Sigmoid colon (tissue), 7 donors: ENCODE measurements around the gene SLC6A5. TPM values are rescaled to one million over a fixed set of nuclear protein-coding genes. Genes with fewer than 3 reads are reported as not detected.

Experiments used
- DNase-seq: peaks from one replicate; pipeline ENCODE4 v3.0.0-alpha.2; 2019
- H3K27ac ChIP-seq, 4 donors: fragments of 200-600 bp; sonication (generic); one replicate each; pipeline ENCODE4 v1.5.1; 2016 to 2019; ENCODE audit warnings: mild to moderate bottlenecking in 1 of 4
- H3K27me3 ChIP-seq, 3 donors: fragments of 200-600 bp; sonication (generic); one replicate each; pipeline ENCODE4 v1.5.1; 2019; ENCODE audit warnings: mild to moderate bottlenecking in 1 of 3
- H3K36me3 ChIP-seq, 4 donors: fragments of 200-600 bp; sonication (generic); one replicate each; pipeline ENCODE4 v1.5.1; 2016 to 2019
- H3K4me1 ChIP-seq, 4 donors: fragments of 200-600 bp; sonication (generic); one replicate each; pipeline ENCODE4 v1.5.1; 2017 to 2019
- H3K4me3 ChIP-seq, 4 donors: fragments of 200-600 bp; sonication (generic); one replicate each; pipeline ENCODE4 v1.5.1; 2017 to 2019; ENCODE audit warnings: mild to moderate bottlenecking in 2 of 4, moderate library complexity in 1 of 4
- H3K9me3 ChIP-seq, 4 donors: fragments of 200-600 bp in 3 of 4; sonication (generic) in 3 of 4; one replicate each; pipeline versions ENCODE4 v1.5.1 to v1.6.1; 2013 to 2019
- EP300 ChIP-seq, 4 donors: sonication (generic); formaldehyde crosslinking; IDR thresholded peaks; one replicate each; pipeline ENCODE4 v1.6.1; 2017; ENCODE audit warnings: antibody characterized with exemption in 4 of 4
- POLR2A ChIP-seq, 2 donors: fragments of 450-650 bp; IDR thresholded peaks; one replicate each; pipeline ENCODE4 v1.6.1; 2016; ENCODE audit warnings: antibody characterized with exemption in 2 of 2, mild to moderate bottlenecking in 2 of 2, moderate library complexity in 2 of 2
- POLR2AphosphoS5 ChIP-seq, 4 donors: sonication (generic); formaldehyde crosslinking; IDR thresholded peaks; one replicate each; pipeline ENCODE4 v1.6.1; 2017; ENCODE audit warnings: antibody characterized with exemption in 4 of 4
- WGBS, 2 donors: extraction: QIAGEN DNeasy Blood & Tissue Kit; methylation state at CpG; one replicate each; pipeline ENCODE4 v1.1.7; 2013; 5-methylcytosine and 5-hydroxymethylcytosine counted together
- intact Hi-C: fragments of 100-400 bp; cut with DNase I; formaldehyde crosslinking; loops from one replicate; pipeline ENCODE4 v1.15.1; 2023
- polyA plus RNA-seq, 3 donors: library from polyadenylated mRNA; stranded (reverse); fragments of 200-250 nt; gene quantifications; one replicate each; pipeline ENCODE4 v1.2.3, GENCODE V29; 2013
- total RNA-seq, 4 donors: library from RNA; depleted of rRNA; stranded (reverse); fragments of >200 nt; gene quantifications; one replicate each; pipeline ENCODE4 v1.1.0, GENCODE V29; 2016
- TF ChIP-seq, protein P1 (sequence below), 4 experiments: fragments of 450-650 bp in 3 of 4; fragments of 200-600 bp in 1 of 4; IDR thresholded peaks; one replicate each; pipeline ENCODE4 v1.5.1; 2016 to 2019; ENCODE audit warnings: antibody characterized with exemption in 4 of 4, mild to moderate bottlenecking in 3 of 4, moderate library complexity in 2 of 4
- donor health status: healthy with polysubstance abuse.
- donor health status: Bipolar disorder and iron deficiency.
- donor health status: healthy.

SLC6A5 gene
- total and polyA plus RNA-seq, 7 donors = under 0.01 TPM; not detected in 6

- Histone ChIP-seq H3K9me3 (no peaks in the 10 kb centered on the region), H3K4me3 (no peak overlapping the region), H3K4me1 (peaks cover 0 to 16% (median 13%) of the 10 kb centered on the region in 4 donors), H3K36me3 (no peaks in the 10 kb centered on the region), H3K27ac (no peak overlapping the region), H3K27me3 (peaks cover 15 to 63% (median 38%) of the 10 kb centered on the region in 3 donors)
- TF ChIP-seq POLR2A (IDR thresholded peaks at IDR 0.05) (no peak), POLR2AphosphoS5 (IDR thresholded peaks at IDR 0.05) (no peak), EP300 (IDR thresholded peaks at IDR 0.05) (no peak)
- TF ChIP-seq, protein P1, sequence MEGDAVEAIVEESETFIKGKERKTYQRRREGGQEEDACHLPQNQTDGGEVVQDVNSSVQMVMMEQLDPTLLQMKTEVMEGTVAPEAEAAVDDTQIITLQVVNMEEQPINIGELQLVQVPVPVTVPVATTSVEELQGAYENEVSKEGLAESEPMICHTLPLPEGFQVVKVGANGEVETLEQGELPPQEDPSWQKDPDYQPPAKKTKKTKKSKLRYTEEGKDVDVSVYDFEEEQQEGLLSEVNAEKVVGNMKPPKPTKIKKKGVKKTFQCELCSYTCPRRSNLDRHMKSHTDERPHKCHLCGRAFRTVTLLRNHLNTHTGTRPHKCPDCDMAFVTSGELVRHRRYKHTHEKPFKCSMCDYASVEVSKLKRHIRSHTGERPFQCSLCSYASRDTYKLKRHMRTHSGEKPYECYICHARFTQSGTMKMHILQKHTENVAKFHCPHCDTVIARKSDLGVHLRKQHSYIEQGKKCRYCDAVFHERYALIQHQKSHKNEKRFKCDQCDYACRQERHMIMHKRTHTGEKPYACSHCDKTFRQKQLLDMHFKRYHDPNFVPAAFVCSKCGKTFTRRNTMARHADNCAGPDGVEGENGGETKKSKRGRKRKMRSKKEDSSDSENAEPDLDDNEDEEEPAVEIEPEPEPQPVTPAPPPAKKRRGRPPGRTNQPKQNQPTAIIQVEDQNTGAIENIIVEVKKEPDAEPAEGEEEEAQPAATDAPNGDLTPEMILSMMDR (IDR thresholded peaks at IDR 0.05) = no peak
- no peak for DNase-seq
- WGBS, 2 donors = 10% methylated on average over 10 of the region's 10 CpGs
- intact Hi-C loops = no loop called here
These were observed 68.9 kb downstream of the SLC6A5 start for GRCh38 chr11:20668131-20668809.

DNA sequence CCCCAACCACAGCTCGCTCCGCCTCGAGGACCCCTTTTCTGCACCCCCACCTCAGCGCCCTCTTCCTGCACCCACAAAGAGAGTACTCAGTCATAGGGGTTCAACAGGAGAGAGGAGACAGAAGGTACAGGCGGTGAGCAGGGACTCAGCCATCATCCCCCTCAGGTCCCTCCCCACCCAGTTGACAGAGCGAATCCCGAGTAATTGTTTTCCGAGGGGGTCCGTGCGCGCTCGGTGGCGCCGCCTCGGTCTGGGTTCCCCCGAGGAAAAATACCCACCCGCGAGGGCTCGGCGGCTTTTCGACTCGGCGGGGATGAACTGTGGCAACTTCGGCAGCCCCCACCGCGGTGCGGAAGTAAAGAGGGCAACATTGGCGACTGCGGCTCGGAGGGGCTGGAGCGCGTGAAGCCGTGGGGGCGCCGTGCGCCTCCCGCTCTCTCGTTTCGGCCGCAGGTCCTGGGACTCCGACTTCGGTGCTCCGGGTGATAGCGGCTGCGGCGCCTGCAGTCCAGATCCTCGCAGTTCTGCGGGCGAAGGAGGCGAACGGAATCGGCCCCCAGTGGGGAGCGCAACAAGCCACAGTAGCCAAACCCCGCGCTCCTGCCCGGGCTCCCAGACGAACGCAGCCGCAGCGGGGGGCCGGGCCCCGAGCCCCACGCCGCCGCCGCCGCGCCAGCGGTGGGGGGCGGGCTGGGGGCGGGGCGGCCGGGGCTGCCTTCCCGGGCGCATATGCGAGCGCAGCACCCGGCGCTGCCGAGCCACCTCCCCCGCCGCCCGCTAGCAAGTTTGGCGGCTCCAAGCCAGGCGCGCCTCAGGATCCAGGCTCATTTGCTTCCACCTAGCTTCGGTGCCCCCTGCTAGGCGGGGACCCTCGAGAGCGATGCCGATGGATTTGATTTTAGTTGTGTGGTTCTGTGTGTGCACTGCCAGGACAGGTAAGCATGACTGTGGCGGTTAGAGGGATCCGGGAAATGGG lies 69.7 kb downstream of the SLC6A5 start, which contains the start of gene NELL1:
NELL1 (plus strand) TSS at position 743 of the 976 bp plus-strand sequence.
- DNase-seq = no peak
- WGBS, 2 donors = 1 to 7% methylated on average over 93 of the region's 93 CpGs
- H3K27ac ChIP-seq = no peak within 1 kb of the TSS
- no peaks in the 10 kb centered on the region for H3K36me3 ChIP-seq
- H3K9me3 ChIP-seq = no peaks in the 10 kb centered on the region
- TF ChIP-seq POLR2A (IDR thresholded peaks at IDR 0.05) (no peak), POLR2AphosphoS5 (IDR thresholded peaks at IDR 0.05) (no peak), EP300 (IDR thresholded peaks at IDR 0.05) (no peak)
- TF ChIP-seq, protein P1 (IDR thresholded peaks at IDR 0.05) = no peak
- H3K27me3 ChIP-seq = peaks cover 15 to 71% (median 42%) of the 10 kb centered on the region in 3 donors
- peaks cover 0 to 16% (median 13%) of the 10 kb centered on the region in 4 donors for H3K4me1 ChIP-seq
- H3K4me3 ChIP-seq = peak within 1 kb of the TSS in 3 of 4 donors; percentile 7 to 21 (median 12)
- intact Hi-C loops = no loop called here

DNA sequence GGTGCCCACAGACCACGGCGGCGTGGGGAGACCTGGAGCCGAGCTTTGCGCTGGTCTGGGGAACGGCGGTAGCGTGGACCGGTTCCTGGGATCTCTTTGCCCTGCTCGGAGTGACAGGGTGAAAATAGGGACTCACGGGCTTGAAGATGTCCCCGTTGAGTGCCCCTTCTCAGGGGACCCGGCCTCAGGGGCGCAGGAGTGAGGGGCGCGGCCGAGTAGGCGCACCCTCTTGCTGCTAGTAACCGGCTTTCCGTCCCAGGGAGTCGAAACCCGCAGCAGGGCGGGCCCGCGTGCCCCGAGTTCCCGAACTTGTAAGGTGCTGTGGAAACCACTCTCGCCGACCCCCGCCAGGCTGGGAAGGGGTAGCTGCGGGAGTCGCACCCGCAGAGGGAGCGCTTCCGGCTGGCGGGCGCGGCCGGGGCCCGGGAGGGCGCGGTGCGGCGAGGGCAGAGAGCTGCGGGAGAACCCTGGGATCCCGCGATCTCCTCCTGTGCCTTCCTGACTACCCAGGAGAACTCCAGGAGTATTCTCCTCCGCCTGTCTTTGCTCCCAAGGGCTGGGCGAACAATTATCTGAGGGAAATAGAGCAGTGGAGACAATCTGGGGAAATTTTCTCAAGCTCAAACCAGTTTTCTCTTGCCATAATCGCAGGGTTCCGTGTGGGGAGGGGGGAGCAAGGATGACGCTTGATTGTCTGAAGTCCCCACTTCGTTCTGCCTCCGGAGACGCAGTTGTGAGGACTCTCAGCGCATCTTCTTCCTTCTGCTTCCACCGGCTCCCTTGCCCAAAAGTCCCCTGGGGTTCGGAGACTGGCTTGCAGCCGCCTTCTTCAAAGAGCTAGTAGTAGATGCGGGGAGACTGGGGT lies 70.6 kb downstream of the SLC6A5 start:
- H3K27me3 ChIP-seq = peaks cover 15 to 76% (median 42%) of the 10 kb centered on the region in 3 donors
- 1 to 4% methylated on average over 60 of the region's 60 CpGs for WGBS, 2 donors
- peak overlapping the region in 2 of 4 donors; percentile 12 to 21 for H3K4me3 ChIP-seq
- intact Hi-C loops = no loop called here
- DNase-seq = no peak
- no peak overlapping the region for H3K27ac ChIP-seq
- no peaks in the 10 kb centered on the region for H3K36me3 ChIP-seq
- no peak for TF ChIP-seq POLR2A (IDR thresholded peaks at IDR 0.05)
- TF ChIP-seq, protein P1 (IDR thresholded peaks at IDR 0.05) = no peak
- no peak for TF ChIP-seq EP300 (IDR thresholded peaks at IDR 0.05)
- TF ChIP-seq POLR2AphosphoS5 (IDR thresholded peaks at IDR 0.05) = no peak
- no peaks in the 10 kb centered on the region for H3K9me3 ChIP-seq
- peaks cover 0 to 16% (median 13%) of the 10 kb centered on the region in 4 donors for H3K4me1 ChIP-seq

DNA sequence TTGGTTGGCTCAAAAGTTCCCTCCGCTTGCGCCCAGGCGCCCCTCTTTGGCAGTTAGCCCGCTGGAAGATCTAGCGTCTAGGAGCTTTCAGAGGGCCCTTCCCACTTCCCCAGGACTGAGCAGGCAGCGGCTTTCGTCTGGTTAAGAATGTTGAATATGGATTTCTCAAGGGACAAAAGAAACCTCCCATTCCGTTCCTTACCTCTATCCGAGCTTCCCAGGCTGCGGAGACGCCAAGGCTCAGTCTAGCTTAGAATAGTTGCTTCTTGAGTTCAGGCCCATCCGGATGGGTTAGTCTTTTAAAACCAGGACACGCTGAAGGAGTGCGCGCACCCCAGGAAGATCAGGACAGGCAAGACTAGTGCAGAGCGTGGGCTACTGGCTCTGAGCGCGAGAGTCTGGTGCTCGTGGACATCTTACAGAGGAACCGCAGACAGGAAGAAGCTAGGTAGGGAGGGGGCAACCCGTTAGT lies 71.6 kb downstream of the SLC6A5 start:
- no peak for DNase-seq
- H3K9me3 ChIP-seq = no peaks in the 10 kb centered on the region
- 9 to 17% methylated on average over 21 of the region's 21 CpGs for WGBS, 2 donors
- no peak overlapping the region for H3K4me3 ChIP-seq
- H3K36me3 ChIP-seq = no peaks in the 10 kb centered on the region
- intact Hi-C loops = no loop called here
- TF ChIP-seq, protein P1 (IDR thresholded peaks at IDR 0.05) = no peak
- TF ChIP-seq POLR2A (IDR thresholded peaks at IDR 0.05) = no peak
- H3K27me3 ChIP-seq = peaks cover 15 to 77% (median 42%) of the 10 kb centered on the region in 3 donors
- peaks cover 0 to 16% (median 13%) of the 10 kb centered on the region in 4 donors for H3K4me1 ChIP-seq
- no peak overlapping the region for H3K27ac ChIP-seq
